ENCODE measurements around the gene ZBED5.

The ZBED5 gene

DNA sequence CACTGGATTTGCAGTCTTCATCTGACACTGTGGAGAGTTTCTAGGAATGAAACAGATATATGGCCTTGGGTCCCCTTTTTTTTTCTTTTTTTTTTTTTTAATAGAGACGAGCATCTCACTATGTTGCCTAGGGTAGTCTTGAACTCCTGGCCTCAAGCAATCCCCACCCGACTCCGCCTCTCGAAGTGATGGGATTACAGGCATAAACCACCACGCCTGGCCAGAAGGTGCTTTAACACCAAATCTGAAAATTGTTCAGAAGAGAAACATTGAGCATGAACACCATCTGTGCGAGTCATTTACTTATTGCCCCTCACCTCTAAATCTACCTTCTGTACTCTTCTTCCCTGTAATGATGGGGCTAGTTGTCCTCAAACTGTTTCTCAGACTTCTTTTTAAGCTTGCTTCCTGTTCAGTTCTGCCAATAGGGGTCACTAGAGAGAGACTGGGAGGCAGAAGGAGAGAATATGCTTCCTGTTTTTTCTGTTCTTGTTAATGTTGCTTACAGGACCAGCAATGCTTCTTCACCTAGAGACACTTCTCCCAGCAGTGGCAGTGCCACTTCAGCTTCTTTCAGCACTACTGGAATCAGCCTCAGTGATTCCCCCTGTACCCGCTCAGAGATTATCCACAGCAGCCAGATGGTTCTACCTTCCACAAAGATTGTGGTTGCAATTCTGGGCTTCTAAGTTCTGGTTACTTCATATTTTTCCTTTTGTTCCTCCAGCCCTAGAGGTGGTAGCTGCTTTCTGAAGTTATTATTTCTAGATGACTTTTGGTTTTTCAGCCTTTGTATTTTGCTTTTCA is 20.8 kb upstream of the ZBED5 start:
- DNase-seq (ENCODE audit: low read depth in 2 of 2): no peak

DNA sequence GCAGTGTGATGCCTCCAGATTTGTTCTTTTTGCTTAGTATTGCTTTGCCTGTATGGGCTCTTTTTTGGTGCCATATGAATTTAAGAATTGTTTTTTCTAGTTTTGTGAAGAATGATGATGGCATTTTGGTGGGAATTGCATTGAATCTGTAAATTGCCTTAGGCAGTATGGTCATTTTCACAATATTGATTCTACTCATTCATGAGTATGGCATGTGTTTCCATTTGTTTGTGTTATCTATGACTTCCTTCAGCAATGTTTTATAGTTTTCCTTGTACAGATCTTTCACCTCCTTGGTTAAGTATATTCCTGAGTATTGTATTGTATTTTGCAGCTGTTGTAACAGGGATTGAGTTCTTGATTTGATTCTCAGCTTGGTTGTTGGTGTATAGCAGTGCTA is 18.3 kb upstream of the ZBED5 start:
- no peak for DNase-seq (ENCODE audit: low read depth in 2 of 2)

DNA sequence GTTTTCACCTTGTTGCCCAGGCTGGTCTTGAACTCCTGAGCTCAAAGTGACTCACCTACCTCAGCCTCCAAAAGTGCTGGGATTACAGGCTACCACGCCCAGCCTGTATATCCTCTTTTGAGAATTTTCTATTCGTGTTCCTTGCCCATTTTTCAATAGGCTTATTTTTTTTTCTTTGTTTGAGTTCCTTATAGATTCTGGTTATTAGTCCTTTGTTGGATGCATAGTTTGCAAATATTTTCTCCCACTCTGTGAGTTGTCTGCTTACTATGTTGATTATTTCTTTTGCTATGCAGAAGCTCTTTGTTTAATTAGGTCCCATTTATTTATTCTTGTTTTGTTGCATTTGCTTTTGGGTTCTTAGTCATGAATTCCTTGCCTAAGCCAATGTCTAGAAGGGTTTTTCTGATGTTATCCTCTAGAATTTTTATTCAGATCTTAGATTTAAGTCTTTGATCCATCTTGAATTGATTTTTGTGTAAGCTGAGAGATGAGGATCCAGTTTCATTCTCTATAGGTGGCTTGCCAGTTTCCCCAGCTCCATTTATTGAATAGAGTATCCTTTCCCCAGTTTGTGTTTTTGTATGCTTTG is 17.7 kb upstream of the ZBED5 start:
- DNase-seq (ENCODE audit: low read depth in 2 of 2): no peak

DNA sequence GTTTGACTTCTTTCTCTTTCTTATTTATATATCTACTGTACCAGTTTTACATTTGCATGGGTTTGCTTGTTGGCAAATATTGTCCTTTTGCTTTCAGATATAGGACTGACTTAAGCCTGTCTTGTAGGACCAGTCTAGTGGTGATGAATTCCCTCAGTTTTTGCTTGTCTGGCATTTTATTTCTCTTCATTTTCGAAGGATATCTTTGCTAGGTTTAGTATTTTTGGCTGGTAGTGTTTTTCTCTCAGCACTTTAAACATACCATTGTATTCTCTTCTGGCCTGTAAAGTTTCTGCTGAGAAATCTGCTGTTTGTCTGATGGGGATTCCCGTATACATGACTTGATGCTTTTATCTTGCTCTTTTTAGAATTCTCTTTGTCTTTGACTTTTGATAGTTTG is 14.2 kb upstream of the ZBED5 start:
- no peak for DNase-seq (ENCODE audit: low read depth in 2 of 2)

GRCh38 chr11:10868352-10868751 is 10.5 kb upstream of the ZBED5 start:
- DNase-seq (ENCODE audit: low read depth in 2 of 2): no peak

DNA sequence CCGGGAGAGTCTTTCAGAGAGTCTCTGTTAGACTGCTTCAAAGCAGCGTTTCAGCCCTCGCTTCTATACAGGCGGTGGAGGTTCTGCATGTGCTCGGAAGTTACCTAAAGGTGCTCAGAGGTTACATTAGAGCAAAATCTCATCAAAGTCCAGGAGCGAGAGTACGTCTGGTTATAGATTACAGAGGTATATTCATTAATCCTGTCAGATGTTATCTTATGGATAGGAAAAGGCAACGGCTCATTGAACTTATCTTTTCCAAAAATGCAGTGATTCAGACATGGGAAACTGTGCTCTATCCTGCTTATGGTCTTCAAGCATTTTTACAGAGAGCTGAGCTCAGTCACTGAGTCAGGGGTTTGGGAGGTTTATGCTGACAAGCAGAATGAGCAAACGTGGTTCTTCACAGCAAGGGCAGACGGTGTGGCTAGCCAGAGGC is 9.1 kb upstream of the ZBED5 start:
- no peak for DNase-seq (ENCODE audit: low read depth in 2 of 2)

DNA sequence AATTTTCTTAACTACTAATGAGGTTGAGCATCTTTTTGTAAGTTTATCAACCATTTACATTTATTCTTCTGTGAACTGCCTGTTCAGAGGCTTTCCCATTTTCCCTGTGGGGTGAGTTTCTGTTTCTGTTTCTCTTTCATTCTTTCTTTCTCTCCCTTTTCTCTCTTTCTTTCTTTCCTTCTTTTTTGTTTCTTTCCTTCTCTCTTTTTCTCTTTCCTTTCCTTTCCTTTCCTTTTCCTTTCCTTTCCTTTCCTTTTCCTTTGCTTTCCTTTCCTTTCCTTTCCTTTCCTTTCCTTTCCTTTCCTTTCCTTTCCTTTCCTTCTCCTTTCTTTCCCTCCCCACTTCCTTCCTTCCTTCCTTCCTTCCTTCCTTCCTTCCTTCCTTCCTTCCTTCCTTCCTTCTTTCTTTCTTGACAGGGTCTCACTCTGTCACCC is 8.0 kb upstream of the ZBED5 start:
- DNase-seq (ENCODE audit: low read depth in 2 of 2): no peak

GRCh38 chr11:10864688-10865087 is 6.8 kb upstream of the ZBED5 start:
- DNase-seq (ENCODE audit: low read depth in 2 of 2): no peak

GRCh38 chr11:10862446-10862845 is 4.6 kb upstream of the ZBED5 start:
- DNase-seq (ENCODE audit: low read depth in 2 of 2): no peak

DNA sequence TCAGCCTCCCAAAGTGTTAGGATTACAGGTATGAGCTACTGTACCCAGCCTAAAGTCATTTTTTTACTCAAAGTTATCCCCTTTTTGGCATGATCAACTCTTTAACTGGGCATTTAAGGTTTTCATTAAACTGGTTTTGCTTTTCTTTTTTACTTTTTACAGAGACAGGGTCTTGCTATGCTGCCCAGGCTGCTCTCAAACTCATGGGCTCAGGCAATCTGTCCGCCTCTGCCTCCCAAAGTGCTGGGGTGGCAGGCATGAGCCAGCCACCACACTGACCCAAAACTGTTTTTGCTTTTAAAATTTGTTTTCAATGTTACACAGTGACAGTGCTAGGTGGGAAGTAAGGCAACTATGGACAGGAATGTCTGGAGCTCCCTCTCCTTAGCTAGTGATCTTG is 3.9 kb upstream of the ZBED5 start:
- DNase-seq (ENCODE audit: low read depth in 2 of 2): no peak

- DNase-seq (ENCODE audit: low read depth in 2 of 2): no peak
These were observed 3.2 kb upstream of the ZBED5 start for GRCh38 chr11:10861047-10861446.

- peak in 1 of 2 donors; percentile 19 for DNase-seq (ENCODE audit: low read depth in 2 of 2)
These were observed 829 bp upstream of the ZBED5 start for GRCh38 chr11:10858439-10859325.

- no peak for DNase-seq (ENCODE audit: low read depth in 2 of 2)
These were observed 469 bp downstream of the ZBED5 start for GRCh38 chr11:10857459-10857708.

- no peak for DNase-seq (ENCODE audit: low read depth in 2 of 2)
These were observed 979 bp downstream of the ZBED5 start for GRCh38 chr11:10856689-10857458.

GRCh38 chr11:10855295-10855694 is 2.6 kb downstream of the ZBED5 start:
- DNase-seq (ENCODE audit: low read depth in 2 of 2): no peak

GRCh38 chr11:10847960-10848860 is 9.6 kb downstream of the ZBED5 start:
- DNase-seq (ENCODE audit: low read depth in 2 of 2): no peak

DNA sequence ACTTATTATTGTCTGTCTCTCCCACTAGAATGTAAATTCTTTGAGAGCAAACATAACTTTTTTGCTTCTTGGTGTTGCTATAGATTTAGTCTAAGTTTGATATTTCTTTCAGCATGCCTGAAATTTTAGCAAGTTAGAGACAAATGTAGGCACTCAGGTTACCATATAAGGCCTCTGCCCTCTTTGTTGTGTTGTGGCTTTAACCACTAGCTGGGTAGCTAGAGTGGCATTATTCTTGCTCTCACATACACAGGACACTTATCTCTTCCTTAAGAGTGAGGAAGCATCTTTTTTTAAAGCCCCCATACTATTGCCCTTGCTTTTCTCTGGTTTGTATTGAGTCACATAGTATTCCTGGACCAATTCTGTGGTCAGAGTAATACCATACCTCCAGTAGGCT is 11.2 kb downstream of the ZBED5 start:
- DNase-seq (ENCODE audit: low read depth in 2 of 2): no peak

DNA sequence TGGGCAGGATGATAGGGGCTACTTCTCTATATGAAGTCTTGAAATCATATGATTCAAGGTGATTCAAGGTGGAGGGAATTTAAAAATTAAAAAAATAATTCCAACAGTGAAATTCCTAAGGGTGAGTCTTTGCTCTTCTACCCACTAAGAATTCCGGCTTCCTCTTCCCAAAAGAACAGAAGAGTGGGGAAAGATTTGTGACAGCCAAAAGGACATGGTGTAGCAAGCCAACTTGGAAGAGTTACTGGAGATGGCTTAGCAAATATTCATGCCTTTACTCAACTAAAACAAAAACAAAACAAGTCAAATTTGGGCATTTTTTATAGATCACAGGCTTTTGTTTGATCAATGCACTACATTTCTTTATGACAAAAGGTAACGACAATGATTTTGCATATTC is 12.3 kb downstream of the ZBED5 start:
- no peak for DNase-seq (ENCODE audit: low read depth in 2 of 2)

- DNase-seq (ENCODE audit: low read depth in 2 of 2): no peak
These were observed 13.1 kb downstream of the ZBED5 start for GRCh38 chr11:10844796-10845195.

DNA sequence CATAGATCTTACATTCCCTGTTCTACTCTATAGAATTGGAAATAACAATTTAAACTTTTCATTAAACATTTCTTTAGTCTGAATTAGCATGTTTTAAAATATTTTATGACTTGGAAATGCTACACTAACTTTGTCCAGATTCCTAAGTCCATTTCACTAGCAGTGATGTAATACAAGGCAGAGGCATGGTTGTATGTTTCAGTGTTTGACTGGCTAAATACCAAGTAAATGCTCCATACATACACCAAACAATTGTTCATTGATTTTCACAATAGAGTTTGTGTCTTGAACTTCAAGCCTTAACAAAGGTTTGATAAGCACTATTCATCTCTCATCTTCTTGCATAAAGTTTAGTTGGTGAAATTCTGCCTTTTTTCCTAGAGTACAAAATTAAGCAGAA is 13.5 kb downstream of the ZBED5 start:
- DNase-seq (ENCODE audit: low read depth in 2 of 2): no peak

GRCh38 chr11:10838881-10839280 is 19.0 kb downstream of the ZBED5 start:
- DNase-seq (ENCODE audit: low read depth in 2 of 2): no peak

Measured in stimulated activated CD8-positive, alpha-beta memory T cell treated with anti-CD3 and anti-CD28 coated beads, Interleukin-15, amount 100 ng/mL, for 4 hours (primary cell).